Erythroblast (primary cell): ENCODE data around the gene MGRN1.

Experiments
- DNase-seq, 2 experiments: peaks; one replicate each; lab custom pipeline; 2025; lab: John Stamatoyannopoulos, UW
- GATA1 ChIP-seq: IDR thresholded peaks from 2 replicates; pipeline ENCODE4 v1.6.1; 2011; ENCODE audit warnings: low read depth, mild to moderate bottlenecking, control low read depth, low read length, moderate library complexity
- POLR2A ChIP-seq: IDR thresholded peaks from 2 replicates; pipeline ENCODE4 v1.6.1; 2011; ENCODE audit warnings: mild to moderate bottlenecking, low read length

The MGRN1 gene

GRCh38 chr16:4641306-4641687, 16.7 kb downstream of the MGRN1 start:
- DNase-seq = no peak
- TF ChIP-seq GATA1 (no peak), POLR2A (no peak)

GRCh38 chr16:4641895-4642294, 17.3 kb downstream of the MGRN1 start:
- no peak for DNase-seq
- TF ChIP-seq GATA1 (no peak), POLR2A (no peak)

GRCh38 chr16:4646773-4647643, 22.4 kb downstream of the MGRN1 start:
- DNase-seq = no peak
- TF ChIP-seq GATA1 (no peak), POLR2A (no peak)

GRCh38 chr16:4647644-4647980, 23.0 kb downstream of the MGRN1 start:
- TF ChIP-seq GATA1 (no peak), POLR2A (no peak)
- DNase-seq = no peak

- no peak for DNase-seq
- TF ChIP-seq GATA1 = no peak
- TF ChIP-seq POLR2A = no peak
Measured at GRCh38 chr16:4648917-4649316, 24.3 kb downstream of the MGRN1 start.

GRCh38 chr16:4649744-4650442, 25.3 kb downstream of the MGRN1 start:
- peak; percentile 36 to 43 for DNase-seq
- TF ChIP-seq POLR2A = no peak
- no peak for TF ChIP-seq GATA1

GRCh38 chr16:4650443-4651074, 25.9 kb downstream of the MGRN1 start:
- peak; percentile 86 to 87 for DNase-seq

- no peak for DNase-seq
- TF ChIP-seq POLR2A (no peak), GATA1 (no peak)
Measured at GRCh38 chr16:4651827-4652226, 27.2 kb downstream of the MGRN1 start.

- TF ChIP-seq POLR2A (no peak), GATA1 (no peak)
- DNase-seq = no peak
Measured at GRCh38 chr16:4652561-4652960, 27.9 kb downstream of the MGRN1 start.

- TF ChIP-seq GATA1 = no peak
- no peak for TF ChIP-seq POLR2A
- no peak for DNase-seq
Measured at GRCh38 chr16:4654011-4654963, 29.7 kb downstream of the MGRN1 start.

GRCh38 chr16:4654964-4655590, 30.5 kb downstream of the MGRN1 start:
- no peak for TF ChIP-seq GATA1
- no peak for TF ChIP-seq POLR2A
- no peak for DNase-seq

GRCh38 chr16:4655801-4656200, 31.2 kb downstream of the MGRN1 start:
- no peak for DNase-seq

GRCh38 chr16:4656221-4656620, 31.6 kb downstream of the MGRN1 start:
- no peak for TF ChIP-seq GATA1
- no peak for TF ChIP-seq POLR2A
- DNase-seq = no peak

More at GRCh38 chr16:4655801-4656200, 31.2 kb downstream of the MGRN1 start:
- no peak for TF ChIP-seq POLR2A
- no peak for TF ChIP-seq GATA1
